Tibial nerve (tissue), 4 donors: ENCODE results near the gene CRX. TPM values are rescaled to one million over a fixed set of nuclear protein-coding genes. Genes with fewer than 3 reads are reported as not detected.

ENCODE experiments used
- DNase-seq, 2 donors: peaks; one replicate each; pipeline ENCODE4 v3.0.0-alpha.2; 2019; ENCODE audit warnings: low spot score in 2 of 2
- H3K27ac ChIP-seq, 4 donors: fragments of 200-600 bp; sonication (generic) in 3 of 4; one replicate each; pipeline ENCODE4 v1.5.1; 2017 to 2019; ENCODE audit warnings: mild to moderate bottlenecking in 1 of 4
- H3K27me3 ChIP-seq, 2 donors: fragments of 200-600 bp; sonication (generic) in 1 of 2; one replicate each; pipeline versions ENCODE4 v1.5.1 to v1.6.0; 2017 to 2019
- H3K36me3 ChIP-seq, 3 donors: fragments of 200-600 bp; sonication (generic); one replicate each; pipeline ENCODE4 v1.5.1; 2018 to 2019
- H3K4me1 ChIP-seq, 4 donors: fragments of 200-600 bp; sonication (generic) in 3 of 4; one replicate each; pipeline ENCODE4 v1.5.1; 2017 to 2019
- H3K4me3 ChIP-seq, 4 donors: fragments of 200-600 bp; sonication (generic) in 3 of 4; one replicate each; pipeline ENCODE4 v1.5.1; 2017 to 2019; ENCODE audit warnings: mild to moderate bottlenecking in 1 of 4, moderate library complexity in 1 of 4
- H3K9me3 ChIP-seq, 4 donors: fragments of 200-600 bp; sonication (generic) in 3 of 4; one replicate each; pipeline ENCODE4 v1.5.1; 2017 to 2019
- CTCF ChIP-seq, 5 experiments: fragments of 200-600 bp in 3 of 5; fragments of 450-650 bp in 2 of 5; sonication (generic) in 3 of 5; IDR thresholded peaks; one replicate each; pipeline ENCODE4 v1.5.1; 2016 to 2019; ENCODE audit warnings: antibody characterized with exemption in 5 of 5, mild to moderate bottlenecking in 3 of 5, moderate library complexity in 2 of 5
- EP300 ChIP-seq, 2 donors: sonication (generic); formaldehyde crosslinking; IDR thresholded peaks; one replicate each; pipeline ENCODE4 v1.6.1; 2017; ENCODE audit warnings: antibody characterized with exemption in 2 of 2, mild to moderate bottlenecking in 1 of 2
- POLR2A ChIP-seq, 2 donors: fragments of 450-650 bp; IDR thresholded peaks; one replicate each; pipeline ENCODE4 v1.6.1; 2017; ENCODE audit warnings: antibody characterized with exemption in 2 of 2, mild to moderate bottlenecking in 2 of 2, moderate library complexity in 2 of 2
- WGBS, 2 donors: methylation state at CpG; one replicate each; pipeline ENCODE4 v1.1.5; 2018; 5-methylcytosine and 5-hydroxymethylcytosine counted together
- total RNA-seq, 4 donors: library from RNA; depleted of rRNA; stranded (reverse); fragments of >200 nt; gene quantifications; one replicate each; pipeline ENCODE4 v1.1.0, GENCODE V29; 2016

CRX gene
- total RNA-seq, 4 donors from 2014 or later: not detected

DNA sequence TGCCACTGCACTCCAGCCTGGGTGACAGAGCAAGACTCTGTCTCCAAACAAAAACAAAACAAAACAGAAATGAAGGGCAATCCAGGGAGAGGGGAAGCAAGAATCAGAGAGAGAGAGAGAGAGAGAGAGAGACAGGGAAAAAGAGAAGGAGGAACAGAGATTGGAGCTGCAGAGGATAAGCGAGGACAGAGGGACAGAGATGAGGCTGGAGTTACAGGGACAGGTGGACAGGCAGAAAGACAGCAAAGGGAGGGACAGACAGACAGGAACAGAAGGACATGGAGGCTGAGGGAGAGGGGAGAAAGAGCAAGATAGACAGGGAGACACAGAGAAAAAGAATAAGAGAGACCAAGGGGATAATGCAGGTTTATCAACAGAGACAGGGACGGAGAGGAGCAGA lies 1.3 kb upstream of the CRX start:
- no peak overlapping the region for H3K27ac ChIP-seq
- no peaks in the 10 kb centered on the region for H3K9me3 ChIP-seq
- H3K4me3 ChIP-seq: no peak overlapping the region
- no peaks in the 10 kb centered on the region for H3K4me1 ChIP-seq
- no peaks in the 10 kb centered on the region for H3K36me3 ChIP-seq
- no peak for TF ChIP-seq CTCF (IDR thresholded peaks at IDR 0.05)
- no peak for TF ChIP-seq EP300 (IDR thresholded peaks at IDR 0.05)
- TF ChIP-seq POLR2A (IDR thresholded peaks at IDR 0.05): no peak
- peaks cover 0 to 40% of the 10 kb centered on the region in 2 donors for H3K27me3 ChIP-seq
- WGBS, 2 donors: 61 to 65% methylated on average over 2 of the region's 2 CpGs
- DNase-seq: no peak

DNA sequence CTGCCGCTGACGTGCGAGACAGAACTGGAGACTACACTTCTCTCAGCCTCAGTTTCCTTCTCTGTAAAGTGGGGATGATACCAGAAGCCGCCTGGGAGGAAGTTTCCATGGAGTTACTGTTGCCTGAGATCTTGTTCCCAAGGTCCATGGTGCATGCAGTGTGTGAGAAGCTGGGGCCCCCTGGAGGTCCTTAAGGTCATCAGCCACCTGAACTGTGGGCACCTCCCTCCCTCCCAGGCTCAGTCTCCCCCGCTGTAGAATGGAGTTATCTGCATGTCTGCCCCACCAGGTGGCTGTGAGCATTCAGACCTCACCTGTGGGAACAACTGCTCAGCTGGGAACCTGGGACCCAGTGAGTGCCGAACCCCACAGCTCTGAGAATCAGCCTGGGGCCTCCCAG lies 2.7 kb downstream of the CRX start:
- Histone ChIP-seq H3K4me1 (no peaks in the 10 kb centered on the region), H3K27me3 (peaks cover 0 to 28% of the 10 kb centered on the region in 2 donors), H3K4me3 (no peak overlapping the region), H3K9me3 (peaks cover 0 to 7% (median 0%) of the 10 kb centered on the region in 4 donors), H3K27ac (no peak overlapping the region), H3K36me3 (no peaks in the 10 kb centered on the region)
- no peak for TF ChIP-seq CTCF (IDR thresholded peaks at IDR 0.05)
- no peak for TF ChIP-seq EP300 (IDR thresholded peaks at IDR 0.05)
- no peak for TF ChIP-seq POLR2A (IDR thresholded peaks at IDR 0.05)
- DNase-seq: no peak
- 71 to 79% methylated on average over 5 to 6 of the region's 6 CpGs for WGBS, 2 donors

GRCh38 chr19:47826800-47827199 lies 5.1 kb downstream of the CRX start:
- H3K9me3 ChIP-seq: peaks cover 0 to 7% (median 0%) of the 10 kb centered on the region in 4 donors
- WGBS, 2 donors: 85 to 87% methylated on average over 6 of the region's 6 CpGs
- no peaks in the 10 kb centered on the region for H3K36me3 ChIP-seq
- H3K27ac ChIP-seq: no peak overlapping the region
- DNase-seq: no peak
- H3K27me3 ChIP-seq: peaks cover 0 to 6% of the 10 kb centered on the region in 2 donors
- H3K4me1 ChIP-seq: no peaks in the 10 kb centered on the region
- TF ChIP-seq POLR2A (IDR thresholded peaks at IDR 0.05) (no peak), CTCF (IDR thresholded peaks at IDR 0.05) (no peak), EP300 (IDR thresholded peaks at IDR 0.05) (no peak)
- no peak overlapping the region for H3K4me3 ChIP-seq

- H3K36me3 ChIP-seq: no peaks in the 10 kb centered on the region
- no peak overlapping the region for H3K27ac ChIP-seq
- TF ChIP-seq POLR2A (IDR thresholded peaks at IDR 0.05): no peak
- TF ChIP-seq EP300 (IDR thresholded peaks at IDR 0.05): no peak
- TF ChIP-seq CTCF (IDR thresholded peaks at IDR 0.05): no peak
- WGBS, 2 donors: 80 to 95% methylated on average over 4 of the region's 4 CpGs
- H3K4me3 ChIP-seq: no peak overlapping the region
- H3K9me3 ChIP-seq: no peaks in the 10 kb centered on the region
- no peaks in the 10 kb centered on the region for H3K27me3 ChIP-seq
- no peaks in the 10 kb centered on the region for H3K4me1 ChIP-seq
- no peak for DNase-seq
These were observed 11.0 kb downstream of the CRX start for GRCh38 chr19:47832723-47833122.

GRCh38 chr19:47836038-47836437 lies 14.3 kb downstream of the CRX start:
- Histone ChIP-seq H3K4me3 (no peak overlapping the region), H3K36me3 (no peaks in the 10 kb centered on the region)

More at GRCh38 chr19:47836038-47836437, 14.3 kb downstream of the CRX start:
- TF ChIP-seq CTCF (IDR thresholded peaks at IDR 0.05) (no peak), EP300 (IDR thresholded peaks at IDR 0.05) (no peak), POLR2A (IDR thresholded peaks at IDR 0.05) (no peak)
- Histone ChIP-seq H3K27ac (no peak overlapping the region), H3K4me1 (no peaks in the 10 kb centered on the region), H3K27me3 (peaks cover 0 to 15% of the 10 kb centered on the region in 2 donors), H3K9me3 (no peaks in the 10 kb centered on the region)
- 57 to 71% methylated on average over 1 to 8 of the region's 8 CpGs for WGBS, 2 donors
- no peak for DNase-seq
